HEK293 (cell line): ENCODE data around the gene TCF12.

Experiments used
- CTCF ChIA-PET: fragments of 350-600 bp; formaldehyde crosslinking; extraction: SDS; loops from one replicate; lab custom pipeline; 2021; ENCODE audit warnings: antibody characterized with exemption; lab: Yijun Ruan, JAX
- POLR2A ChIA-PET: fragments of 300-600 bp; formaldehyde crosslinking; extraction: SDS; loops from one replicate; lab custom pipeline; 2020; ENCODE audit warnings: antibody characterized with exemption, inconsistent platforms; lab: Yijun Ruan, JAX
- H3K27ac ChIP-seq: fragments of 200-500 bp; sonication (Bioruptor generic); 2 replicates; pipeline ENCODE4 v1.5.1; 2014; ENCODE audit warnings: low read depth, low read length, control low read depth, inconsistent platforms; ENCODE audit errors: extremely low read depth
- H3K36me3 ChIP-seq, 2 experiments: fragments of 200-500 bp in 1 of 2; sonication (Bioruptor generic) in 1 of 2; 1 replicate in 1 of 2; 2 replicates in 1 of 2; pipeline ENCODE4 v1.5.1; 2014 to 2017; ENCODE audit warnings: inconsistent platforms in 2 of 2, low read length in 2 of 2; ENCODE audit not compliant: control insufficient read depth in 2 of 2, insufficient read depth in 1 of 2
- H3K4me1 ChIP-seq: fragments of 200-500 bp; sonication (Bioruptor generic); 2 replicates; pipeline ENCODE4 v1.5.1; 2014; ENCODE audit warnings: mild to moderate bottlenecking, low read length, inconsistent platforms; ENCODE audit not compliant: control insufficient read depth, insufficient read depth
- H3K4me3 ChIP-seq: 2 replicates; pipeline ENCODE4 v1.5.1; 2011; ENCODE audit warnings: low read depth, mild to moderate bottlenecking, control low read depth, low read length, moderate library complexity
- H3K9me3 ChIP-seq: fragments of 200-500 bp; sonication (Bioruptor generic); 2 replicates; pipeline ENCODE4 v1.5.1; 2014; ENCODE audit warnings: low read depth, low read length, inconsistent platforms; ENCODE audit not compliant: control insufficient read depth, insufficient read depth
- AEBP2 ChIP-seq: fragments of 450-650 bp; formaldehyde crosslinking; IDR thresholded peaks from 2 replicates; pipeline ENCODE4 v1.5.1; 2016; ENCODE audit warnings: missing biosample characterization, missing genetic modification characterization, borderline replicate concordance
- ELK4 ChIP-seq: IDR thresholded peaks from 2 replicates; pipeline ENCODE4 v1.6.1; 2011; ENCODE audit warnings: mild to moderate bottlenecking, low read depth, low read length, borderline replicate concordance
- FEZF1 ChIP-seq: fragments of 450-650 bp; formaldehyde crosslinking; IDR thresholded peaks from 2 replicates; pipeline ENCODE4 v1.5.1; 2016; ENCODE audit warnings: missing biosample characterization, missing genetic modification characterization
- HOXA7 ChIP-seq: sonication (generic); formaldehyde crosslinking; IDR thresholded peaks from 2 replicates; pipeline ENCODE4 v1.8.1; 2022; ENCODE audit warnings: missing genetic modification reagents, borderline replicate concordance
- IKZF3 ChIP-seq: fragments of 450-650 bp; IDR thresholded peaks from 2 replicates; pipeline ENCODE4 v1.5.0; 2018; ENCODE audit warnings: missing biosample characterization, mild to moderate bottlenecking, missing genetic modification characterization, moderate library complexity
- KLF7 ChIP-seq: fragments of 450-650 bp; formaldehyde crosslinking; IDR thresholded peaks from 2 replicates; pipeline ENCODE4 v1.5.1; 2016; ENCODE audit warnings: missing biosample characterization, missing genetic modification characterization, borderline replicate concordance
- OVOL3 ChIP-seq: fragments of 450-650 bp; formaldehyde crosslinking; IDR thresholded peaks from 2 replicates; pipeline ENCODE4 v1.5.1; 2016; ENCODE audit warnings: missing biosample characterization, missing genetic modification characterization
- RBAK ChIP-seq: fragments of 450-650 bp; formaldehyde crosslinking; IDR thresholded peaks from 2 replicates; pipeline ENCODE4 v1.5.1; 2016; ENCODE audit warnings: missing biosample characterization, missing genetic modification characterization
- SETDB1 ChIP-seq: IDR thresholded peaks from one replicate; pipeline ENCODE4 v1.6.1; 2017; ENCODE audit warnings: mild to moderate bottlenecking, low read length, moderate library complexity, mixed read lengths; ENCODE audit not compliant: insufficient read length
- TRIM28 ChIP-seq: IDR thresholded peaks from 2 replicates; pipeline ENCODE4 v1.6.1; 2011; ENCODE audit warnings: low read length, control low read depth, borderline replicate concordance
- ZBTB11 ChIP-seq: fragments of 450-650 bp; formaldehyde crosslinking; conservative IDR thresholded peaks from 2 replicates; pipeline ENCODE4 v1.5.1; 2016; ENCODE audit warnings: low read depth, missing biosample characterization, missing genetic modification characterization
- ZBTB17 ChIP-seq: fragments of 450-650 bp; formaldehyde crosslinking; IDR thresholded peaks from 2 replicates; pipeline ENCODE4 v1.5.1; 2016; ENCODE audit warnings: missing biosample characterization, missing genetic modification characterization
- ZFP37 ChIP-seq: fragments of 450-650 bp; formaldehyde crosslinking; IDR thresholded peaks from 2 replicates; pipeline ENCODE4 v1.5.1; 2016; ENCODE audit warnings: missing biosample characterization, missing genetic modification characterization
- ZNF19 ChIP-seq: fragments of 450-650 bp; formaldehyde crosslinking; IDR thresholded peaks from 2 replicates; pipeline ENCODE4; 2016; ENCODE audit warnings: missing biosample characterization, missing genetic modification characterization, low read depth
- ZNF24 ChIP-seq: fragments of 450-650 bp; formaldehyde crosslinking; IDR thresholded peaks from 2 replicates; pipeline ENCODE4 v1.5.1; 2016; ENCODE audit warnings: missing biosample characterization, missing genetic modification characterization
- ZNF292 ChIP-seq: fragments of 450-650 bp; formaldehyde crosslinking; IDR thresholded peaks from 2 replicates; pipeline ENCODE4 v1.5.1; 2016; ENCODE audit warnings: low read depth, missing biosample characterization, missing genetic modification characterization, borderline replicate concordance
- ZNF394 ChIP-seq: fragments of 450-650 bp; formaldehyde crosslinking; IDR thresholded peaks from 2 replicates; pipeline ENCODE4 v1.5.1; 2016; ENCODE audit warnings: missing biosample characterization, missing genetic modification characterization, mild to moderate bottlenecking, moderate library complexity, borderline replicate concordance
- ZNF398 ChIP-seq: fragments of 450-650 bp; formaldehyde crosslinking; IDR thresholded peaks from 2 replicates; pipeline ENCODE4 v1.5.1; 2017; ENCODE audit warnings: missing biosample characterization, missing genetic modification characterization
- ZNF555 ChIP-seq: fragments of 450-650 bp; formaldehyde crosslinking; conservative IDR thresholded peaks from 2 replicates; pipeline ENCODE4 v1.5.1; 2017; ENCODE audit warnings: missing biosample characterization, mild to moderate bottlenecking, missing genetic modification characterization, inconsistent platforms
- ZNF623 ChIP-seq: fragments of 450-650 bp; formaldehyde crosslinking; IDR thresholded peaks from 2 replicates; pipeline ENCODE4 v1.5.1; 2016; ENCODE audit warnings: missing biosample characterization, missing genetic modification characterization
- ZNF776 ChIP-seq: fragments of 450-650 bp; formaldehyde crosslinking; IDR thresholded peaks from 2 replicates; pipeline ENCODE4 v1.5.0; 2017; ENCODE audit warnings: missing biosample characterization, missing genetic modification characterization, borderline replicate concordance
- ZNF830 ChIP-seq: fragments of 450-650 bp; IDR thresholded peaks from 2 replicates; pipeline ENCODE4 v1.5.0; 2018; ENCODE audit warnings: missing biosample characterization, missing genetic modification characterization, low read depth, mild to moderate bottlenecking, moderate library complexity
- TF ChIP-seq, protein P1 (sequence below): fragments of 450-650 bp; formaldehyde crosslinking; IDR thresholded peaks from 2 replicates; pipeline ENCODE4 v1.5.1; 2017; ENCODE audit warnings: missing biosample characterization, missing genetic modification characterization
- TF ChIP-seq, protein P2 (sequence below): fragments of 450-650 bp; formaldehyde crosslinking; IDR thresholded peaks from 2 replicates; pipeline ENCODE4 v1.5.1; 2016; ENCODE audit warnings: missing biosample characterization, missing genetic modification characterization, low read depth

The TCF12 gene

GRCh38 chr15:57284535-57284934, 366.1 kb downstream of the TCF12 start:
- no peaks in the 10 kb centered on the region for H3K4me1 ChIP-seq
- peaks cover 0 to 21% of the 10 kb centered on the region in 2 experiments; a peak in 2 of 3 replicates for H3K36me3 ChIP-seq
- POLR2A ChIA-PET, result no interaction called here
- H3K9me3 ChIP-seq, result no peaks in the 10 kb centered on the region
- no peak overlapping the region for H3K4me3 ChIP-seq
- CTCF ChIA-PET, result interaction anchor here (0.7 kb wide), 1 partner anchor 938 kb away, joined by 3 read pairs; no protein-coding TSS in a partner anchor
- TF ChIP-seq, protein P1, sequence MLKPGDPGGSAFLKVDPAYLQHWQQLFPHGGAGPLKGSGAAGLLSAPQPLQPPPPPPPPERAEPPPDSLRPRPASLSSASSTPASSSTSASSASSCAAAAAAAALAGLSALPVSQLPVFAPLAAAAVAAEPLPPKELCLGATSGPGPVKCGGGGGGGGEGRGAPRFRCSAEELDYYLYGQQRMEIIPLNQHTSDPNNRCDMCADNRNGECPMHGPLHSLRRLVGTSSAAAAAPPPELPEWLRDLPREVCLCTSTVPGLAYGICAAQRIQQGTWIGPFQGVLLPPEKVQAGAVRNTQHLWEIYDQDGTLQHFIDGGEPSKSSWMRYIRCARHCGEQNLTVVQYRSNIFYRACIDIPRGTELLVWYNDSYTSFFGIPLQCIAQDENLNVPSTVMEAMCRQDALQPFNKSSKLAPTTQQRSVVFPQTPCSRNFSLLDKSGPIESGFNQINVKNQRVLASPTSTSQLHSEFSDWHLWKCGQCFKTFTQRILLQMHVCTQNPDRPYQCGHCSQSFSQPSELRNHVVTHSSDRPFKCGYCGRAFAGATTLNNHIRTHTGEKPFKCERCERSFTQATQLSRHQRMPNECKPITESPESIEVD (tag by site-specific recombination), result no peak
- TF ChIP-seq TRIM28 (no peak), OVOL3 (tag by site-specific recombination) (no peak), ZNF830 (tag by site-specific recombination) (no peak), ELK4 (no peak), ZBTB17 (tag by site-specific recombination) (no peak)
- no peak overlapping the region for H3K27ac ChIP-seq

GRCh38 chr15:57285386-57285785, 366.9 kb downstream of the TCF12 start:
- TF ChIP-seq ZFP37 (tag by site-specific recombination) (no peak), SETDB1 (no peak), FEZF1 (tag by site-specific recombination) (no peak), IKZF3 (tag by site-specific recombination) (no peak), KLF7 (tag by site-specific recombination) (no peak), ZNF292 (tag by site-specific recombination) (no peak), ZNF394 (no peak), HOXA7 (CRISPR knock-in tag) (no peak), RBAK (tag by site-specific recombination) (no peak), ZNF555 (tag by site-specific recombination) (no peak), ZNF623 (tag by site-specific recombination) (no peak), ZNF398 (no peak), ZNF19 (tag by site-specific recombination) (no peak), ZNF776 (tag by site-specific recombination) (no peak), TRIM28 (no peak), ZBTB11 (no peak), AEBP2 (tag by site-specific recombination) (no peak), ZNF24 (tag by site-specific recombination) (no peak)
- TF ChIP-seq, protein P2, sequence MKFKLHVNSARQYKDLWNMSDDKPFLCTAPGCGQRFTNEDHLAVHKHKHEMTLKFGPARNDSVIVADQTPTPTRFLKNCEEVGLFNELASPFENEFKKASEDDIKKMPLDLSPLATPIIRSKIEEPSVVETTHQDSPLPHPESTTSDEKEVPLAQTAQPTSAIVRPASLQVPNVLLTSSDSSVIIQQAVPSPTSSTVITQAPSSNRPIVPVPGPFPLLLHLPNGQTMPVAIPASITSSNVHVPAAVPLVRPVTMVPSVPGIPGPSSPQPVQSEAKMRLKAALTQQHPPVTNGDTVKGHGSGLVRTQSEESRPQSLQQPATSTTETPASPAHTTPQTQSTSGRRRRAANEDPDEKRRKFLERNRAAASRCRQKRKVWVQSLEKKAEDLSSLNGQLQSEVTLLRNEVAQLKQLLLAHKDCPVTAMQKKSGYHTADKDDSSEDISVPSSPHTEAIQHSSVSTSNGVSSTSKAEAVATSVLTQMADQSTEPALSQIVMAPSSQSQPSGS (tag by site-specific recombination), result no peak
- TF ChIP-seq, all 188 proteins: peak for 0
- Histone ChIP-seq H3K4me3 (no peak overlapping the region), H3K4me1 (no peaks in the 10 kb centered on the region), H3K27ac (no peak overlapping the region), H3K9me3 (no peaks in the 10 kb centered on the region), H3K36me3 (peaks cover 0 to 21% of the 10 kb centered on the region in 2 experiments; a peak in 1 of 3 replicates)
- ChIA-PET POLR2A (no interaction called here), CTCF (interaction anchor here (0.7 kb wide), 1 partner anchor 937 kb away, joined by 3 read pairs; no protein-coding TSS in a partner anchor)
